Measurements from ENCODE around the gene WNT3A. TPM values are rescaled to one million over a fixed set of nuclear protein-coding genes. Genes with fewer than 3 reads are reported as not detected.

WNT3A gene
- total RNA-seq, 1 experiment from 2014 or later, result not detected

DNA sequence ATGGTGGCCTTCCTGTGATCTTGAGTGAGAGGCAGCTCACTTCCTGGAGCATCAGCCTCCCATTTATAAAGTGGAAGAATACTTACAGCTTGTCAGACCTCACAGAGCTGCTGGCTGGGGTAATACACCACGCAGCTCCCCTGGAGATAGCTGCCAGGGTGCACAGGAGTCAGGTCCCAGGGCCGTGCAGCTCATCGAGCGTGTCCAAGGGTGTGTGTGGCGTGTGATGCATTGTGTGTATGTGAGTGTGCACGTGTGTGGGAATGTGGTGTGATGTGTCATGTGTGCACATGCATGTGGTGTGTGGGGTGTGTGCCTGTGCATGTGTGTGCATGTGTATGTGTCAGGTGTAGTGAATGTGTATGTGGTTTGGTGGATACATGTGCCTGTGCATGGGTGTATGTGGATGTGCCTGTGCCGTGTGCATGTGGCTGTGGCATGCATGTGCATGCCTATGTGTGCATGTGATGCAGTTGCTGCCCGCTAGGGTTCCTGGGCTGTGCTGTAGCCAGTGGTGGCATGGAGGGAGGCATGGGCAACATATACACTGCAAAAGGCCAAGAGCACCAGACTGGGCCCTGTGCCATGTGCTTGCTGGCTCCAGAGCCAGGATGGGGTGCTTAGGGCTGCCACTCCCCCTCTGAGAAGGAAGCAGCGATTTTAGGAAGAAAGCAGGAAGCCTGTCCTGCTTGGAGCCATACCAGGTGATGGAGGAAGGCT, 24.6 kb downstream of the WNT3A start:
- CTCF ChIA-PET, result interaction anchor here (0.6 kb wide), 1 partner anchor 27 kb away, joined by 4 read pairs; no protein-coding TSS in a partner anchor
- intact Hi-C loops (cut with micrococcal nuclease; ENCODE audit: unreplicated experiment), result no loop called here
- H3K27me3 ChIP-seq (replicated peaks; ENCODE audit: insufficient read depth, low read depth, low read length, poor library complexity), result no peaks in the 10 kb centered on the region
- DNase-seq (ENCODE audit: low spot score), result no peak
- no TSS peak for BruUV-seq (replicated peaks)
- H3K4me3 ChIP-seq (ENCODE audit: low read depth, low read length, poor library complexity, severe bottlenecking), result no peak overlapping the region
- H3K4me1 ChIP-seq (ENCODE audit: insufficient read depth, low read length, poor library complexity, severe bottlenecking), result no peaks in the 10 kb centered on the region
- H3K27ac ChIP-seq (ENCODE audit: low read depth, low read length, poor library complexity, severe bottlenecking), result no peak overlapping the region
- no peaks in the 10 kb centered on the region for H3K36me3 ChIP-seq (ENCODE audit: insufficient read depth, low read length, poor library complexity, severe bottlenecking)
- TF ChIP-seq CTCF (conservative IDR thresholded peaks at IDR 0.05; ENCODE audit: low read depth, low read length) (no peak), EZH2 (IDR thresholded peaks at IDR 0.05; ENCODE audit: borderline replicate concordance, low read depth, low read length, poor library complexity, severe bottlenecking) (no peak)
- no peaks in the 10 kb centered on the region for H3K9me3 ChIP-seq (ENCODE audit: low read depth, low read length, poor library complexity, severe bottlenecking)
- POLR2A ChIA-PET (ENCODE audit: low non-redundant PET), result no interaction called here

DNA sequence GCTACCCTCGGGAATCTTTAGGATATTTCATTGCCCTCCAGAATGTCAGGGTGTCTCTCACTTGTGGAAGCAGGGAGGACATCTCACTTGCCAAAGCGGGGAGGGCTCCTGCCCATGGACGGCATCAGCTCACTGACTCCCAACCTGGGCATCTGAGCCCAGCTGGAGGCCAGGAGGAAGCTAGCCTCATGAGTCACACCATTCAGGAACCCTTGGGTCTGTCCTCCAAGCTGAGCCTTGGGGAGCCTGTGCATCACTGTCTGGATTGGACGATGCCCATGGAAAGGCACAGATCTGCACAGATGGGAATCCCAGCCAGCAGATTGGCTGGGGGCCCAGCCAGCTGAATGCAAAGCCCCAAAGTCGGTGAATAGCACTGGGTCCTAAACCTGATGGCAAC, 25.2 kb downstream of the WNT3A start:
- no peak overlapping the region for H3K27ac ChIP-seq (ENCODE audit: low read depth, low read length, poor library complexity, severe bottlenecking)
- no peaks in the 10 kb centered on the region for H3K4me1 ChIP-seq (ENCODE audit: insufficient read depth, low read length, poor library complexity, severe bottlenecking)
- TF ChIP-seq CTCF (conservative IDR thresholded peaks at IDR 0.05; ENCODE audit: low read depth, low read length), result no peak
- no peak for TF ChIP-seq EZH2 (IDR thresholded peaks at IDR 0.05; ENCODE audit: borderline replicate concordance, low read depth, low read length, poor library complexity, severe bottlenecking)
- H3K9me3 ChIP-seq (ENCODE audit: low read depth, low read length, poor library complexity, severe bottlenecking), result no peaks in the 10 kb centered on the region
- no peak for DNase-seq (ENCODE audit: low spot score)
- no peak overlapping the region for H3K4me3 ChIP-seq (ENCODE audit: low read depth, low read length, poor library complexity, severe bottlenecking)
- intact Hi-C loops (cut with micrococcal nuclease; ENCODE audit: unreplicated experiment), result no loop called here
- CTCF ChIA-PET, result no interaction called here
- no TSS peak for BruUV-seq (replicated peaks)
- POLR2A ChIA-PET (ENCODE audit: low non-redundant PET), result no interaction called here
- H3K36me3 ChIP-seq (ENCODE audit: insufficient read depth, low read length, poor library complexity, severe bottlenecking), result no peaks in the 10 kb centered on the region
- no peaks in the 10 kb centered on the region for H3K27me3 ChIP-seq (replicated peaks; ENCODE audit: insufficient read depth, low read depth, low read length, poor library complexity)

DNA sequence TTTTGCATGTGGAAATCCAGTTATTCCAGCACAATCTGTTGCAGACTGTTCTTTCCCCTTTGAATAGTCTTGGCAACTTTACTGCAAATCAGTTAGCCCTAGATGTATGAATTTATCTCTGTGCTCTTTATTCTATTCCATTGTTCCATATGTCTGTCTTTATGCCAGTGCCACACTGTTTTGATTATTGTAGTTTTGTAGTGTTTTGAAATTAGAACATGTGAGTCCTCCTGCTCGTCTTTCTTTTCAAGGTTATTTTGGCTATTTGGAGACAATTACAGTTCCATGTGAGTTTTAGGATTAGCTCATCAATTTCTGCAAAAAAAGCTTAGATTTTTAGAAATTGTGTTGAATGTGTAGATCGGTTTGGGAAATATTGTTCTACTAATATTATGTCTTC, 26.6 kb downstream of the WNT3A start:
- POLR2A ChIA-PET (ENCODE audit: low non-redundant PET), result no interaction called here
- CTCF ChIA-PET, result no interaction called here
- no peak for DNase-seq (ENCODE audit: low spot score)
- Histone ChIP-seq H3K4me3 (ENCODE audit: low read depth, low read length, poor library complexity, severe bottlenecking) (no peak overlapping the region), H3K27me3 (replicated peaks; ENCODE audit: insufficient read depth, low read depth, low read length, poor library complexity) (peaks cover 13% of the 10 kb centered on the region), H3K27ac (ENCODE audit: low read depth, low read length, poor library complexity, severe bottlenecking) (no peak overlapping the region), H3K36me3 (ENCODE audit: insufficient read depth, low read length, poor library complexity, severe bottlenecking) (no peaks in the 10 kb centered on the region), H3K9me3 (ENCODE audit: low read depth, low read length, poor library complexity, severe bottlenecking) (no peaks in the 10 kb centered on the region), H3K4me1 (ENCODE audit: insufficient read depth, low read length, poor library complexity, severe bottlenecking) (peaks cover 4% of the 10 kb centered on the region)
- no TSS peak for BruUV-seq (replicated peaks)
- TF ChIP-seq CTCF (conservative IDR thresholded peaks at IDR 0.05; ENCODE audit: low read depth, low read length) (no peak), EZH2 (IDR thresholded peaks at IDR 0.05; ENCODE audit: borderline replicate concordance, low read depth, low read length, poor library complexity, severe bottlenecking) (no peak)
- intact Hi-C loops (cut with micrococcal nuclease; ENCODE audit: unreplicated experiment), result no loop called here
